Heart left ventricle (tissue), 16 donors: ENCODE results near the gene MADCAM1. TPM values are rescaled to one million over a fixed set of nuclear protein-coding genes. Genes with fewer than 3 reads are reported as not detected.

ENCODE experiments used
- ATAC-seq, 4 donors: fragments of 200-7000 bp; cut with Tn5 transposase; one replicate each; pipeline ENCODE4 v1.9.1; 2020 to 2022; ENCODE audit warnings: moderate library complexity in 4 of 4, mild to moderate bottlenecking in 3 of 4, moderate number of reproducible peaks in 1 of 4
- DNase-seq, 5 donors: peaks; one replicate each; pipeline ENCODE4 v3.0.0-alpha.2; 2020
- H3K27ac ChIP-seq, 12 donors: fragments of 200-600 bp; sonication (generic) in 4 of 12; one replicate each; pipeline versions ENCODE4 v1.5.0 to v1.8.0; 2016 to 2022; ENCODE audit warnings: mild to moderate bottlenecking in 2 of 12
- H3K27me3 ChIP-seq, 9 donors: fragments of 200-600 bp; sonication (generic) in 2 of 9; one replicate each; pipeline versions ENCODE4 v1.5.1 to v1.8.0; 2016 to 2022; ENCODE audit warnings: mild to moderate bottlenecking in 3 of 9
- H3K36me3 ChIP-seq, 9 donors: fragments of 200-600 bp; sonication (generic) in 2 of 9; one replicate each; pipeline versions ENCODE4 v1.5.0 to v1.8.0; 2018 to 2022; ENCODE audit warnings: mild to moderate bottlenecking in 2 of 9
- H3K4me1 ChIP-seq, 12 donors: fragments of 200-600 bp; sonication (generic) in 4 of 12; one replicate each; pipeline versions ENCODE4 v1.5.0 to v1.8.0; 2016 to 2022; ENCODE audit warnings: mild to moderate bottlenecking in 3 of 12
- H3K4me3 ChIP-seq, 12 donors: fragments of 200-600 bp; sonication (generic) in 4 of 12; one replicate each; pipeline versions ENCODE4 v1.5.0 to v1.8.0; 2017 to 2022; ENCODE audit warnings: mild to moderate bottlenecking in 9 of 12, moderate library complexity in 4 of 12
- H3K9me3 ChIP-seq, 12 donors: fragments of 200-600 bp; sonication (generic) in 4 of 12; one replicate each; pipeline versions ENCODE4 v1.5.0 to v1.8.0; 2016 to 2022; ENCODE audit warnings: mild to moderate bottlenecking in 1 of 12
- POLR2A ChIP-seq, 2 donors: fragments of 450-650 bp; IDR thresholded peaks; one replicate each; pipeline ENCODE4 v1.6.1; 2017; ENCODE audit warnings: antibody characterized with exemption in 2 of 2, mild to moderate bottlenecking in 2 of 2, moderate library complexity in 2 of 2
- WGBS, 4 donors: extraction: QIAGEN DNeasy Blood & Tissue Kit in 2 of 4; methylation state at CpG; one replicate each; pipeline versions ENCODE4 v1.1.5 to v1.1.7; 2013 to 2018; 5-methylcytosine and 5-hydroxymethylcytosine counted together
- intact Hi-C, 10 donors: fragments of 100-400 bp; cut with DNase I; formaldehyde crosslinking; loops; one replicate each; pipeline versions ENCODE4 v1.11.1 to v1.14.2; 2022
- polyA plus RNA-seq, 2 donors: library from polyadenylated mRNA; stranded (reverse); fragments of 200-250 nt; gene quantifications; one replicate each; pipeline ENCODE4 v1.2.3, GENCODE V29; 2013
- total RNA-seq, 9 donors: library from RNA; depleted of rRNA in 2 of 9; stranded (reverse); fragments of >200 nt in 2 of 9; fragmentation: NEBNext Ultra II Directional in 3 of 9; extraction: Animal tissue kit (Norgen Biotek cat#: 25700) in 3 of 9; gene quantifications; one replicate each; pipeline versions ENCODE4 v1.1.0 to v1.2.4, GENCODE V29; 2016 to 2023
- TF ChIP-seq, protein P1 (sequence below), 12 donors: fragments of 200-600 bp; sonication (generic) in 4 of 12; IDR thresholded peaks; one replicate each; pipeline versions ENCODE4 v1.5.0 to v1.8.0; 2018 to 2022; ENCODE audit warnings: antibody characterized with exemption in 12 of 12, mild to moderate bottlenecking in 5 of 12
- donor health status: ischemic (EF 13 %, LVEDD 7.1; RV severe dilation, severe dysfunction).
- donor health status: healthy with polysubstance abuse.
- donor health status: DM: no; HTN: yes; CAD: no.
- donor health status: DM: no; HTN: no; CAD: no.
- donor health status: ischemic (EF 25% LVEDD 6.9; RV normal size, moderate dysfunction).
- donor health status: ischemic (EF 25% LVEDD 5.7; RV mildly dilated, moderate dysfunction).
- donor health status: healthy.
- donor health status: DM: yes; HTN: yes; CAD: no.
- donor health status: ischemic (EF 35%, LVEDD 5.7; RV mildly dilated, moderate dysfunction).
- donor health status: nonischemic (EF 11% LVEDD 7.7; RV severe dilation, severe dysfunction).
- donor health status: DM: yes; HTN: yes; CAD: no.
- donor health status: PGD.
- donor health status: ischemic (EF 29% LVEDD 5.4; RV normal size, mild dysfunction).
- donor health status: nonischemic (EF 23%, LVEDD 6.1; RV moderate dilation, normal function).

MADCAM1 gene
- total and polyA plus RNA-seq, 11 donors: 0.04 to 0.61 (median 0.36) TPM; not detected in 1

DNA sequence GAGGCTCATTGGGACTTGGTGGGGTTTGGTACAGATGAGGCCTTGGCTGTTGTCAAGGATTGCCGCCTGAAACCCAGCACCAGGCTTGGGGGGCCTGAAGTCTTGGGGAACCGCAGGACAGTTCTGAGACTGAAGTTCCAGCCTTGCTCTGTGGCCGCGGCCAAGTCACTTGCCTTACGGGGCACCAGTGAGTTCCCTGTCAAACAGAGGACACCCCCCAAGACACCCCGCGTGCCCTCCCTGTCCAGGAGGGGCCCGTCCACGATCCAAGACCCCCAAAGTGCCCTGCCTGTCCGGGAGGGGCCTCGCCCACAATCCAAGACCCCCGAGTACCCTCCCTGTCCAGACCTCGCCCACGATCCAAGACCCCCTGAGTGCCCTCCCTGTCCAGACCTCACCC lies 37.8 kb downstream of the MADCAM1 start:
- TF ChIP-seq POLR2A (IDR thresholded peaks at IDR 0.05): no peak
- TF ChIP-seq, protein P1, sequence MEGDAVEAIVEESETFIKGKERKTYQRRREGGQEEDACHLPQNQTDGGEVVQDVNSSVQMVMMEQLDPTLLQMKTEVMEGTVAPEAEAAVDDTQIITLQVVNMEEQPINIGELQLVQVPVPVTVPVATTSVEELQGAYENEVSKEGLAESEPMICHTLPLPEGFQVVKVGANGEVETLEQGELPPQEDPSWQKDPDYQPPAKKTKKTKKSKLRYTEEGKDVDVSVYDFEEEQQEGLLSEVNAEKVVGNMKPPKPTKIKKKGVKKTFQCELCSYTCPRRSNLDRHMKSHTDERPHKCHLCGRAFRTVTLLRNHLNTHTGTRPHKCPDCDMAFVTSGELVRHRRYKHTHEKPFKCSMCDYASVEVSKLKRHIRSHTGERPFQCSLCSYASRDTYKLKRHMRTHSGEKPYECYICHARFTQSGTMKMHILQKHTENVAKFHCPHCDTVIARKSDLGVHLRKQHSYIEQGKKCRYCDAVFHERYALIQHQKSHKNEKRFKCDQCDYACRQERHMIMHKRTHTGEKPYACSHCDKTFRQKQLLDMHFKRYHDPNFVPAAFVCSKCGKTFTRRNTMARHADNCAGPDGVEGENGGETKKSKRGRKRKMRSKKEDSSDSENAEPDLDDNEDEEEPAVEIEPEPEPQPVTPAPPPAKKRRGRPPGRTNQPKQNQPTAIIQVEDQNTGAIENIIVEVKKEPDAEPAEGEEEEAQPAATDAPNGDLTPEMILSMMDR (IDR thresholded peaks at IDR 0.05): no peak
- H3K27ac ChIP-seq: peak overlapping the region; percentile 51 to 100 (median 98)
- H3K27me3 ChIP-seq: no peaks in the 10 kb centered on the region
- H3K4me1 ChIP-seq: peaks cover 16 to 44% (median 29%) of the 10 kb centered on the region in 12 donors
- ATAC-seq (no peak), DNase-seq (no peak)
- intact Hi-C loops: loop anchor here in 5 of 10 donors (5.0 to 10.0 kb wide), 2 partner anchors 38 to 101 kb away; partner anchors contain the start of genes BSG (in 4 of the 5), FGF22 (in 1 of the 5) and POLRMT (in 1 of the 5)
- H3K9me3 ChIP-seq: no peaks in the 10 kb centered on the region
- peak overlapping the region in 11 of 12 donors; percentile 74 to 100 (median 95) for H3K4me3 ChIP-seq
- H3K36me3 ChIP-seq: peaks cover 0 to 41% (median 35%) of the 10 kb centered on the region in 9 donors
- WGBS, 4 donors: 60 to 87% (median 80%) methylated on average over 13 to 14 of the region's 14 CpGs

DNA sequence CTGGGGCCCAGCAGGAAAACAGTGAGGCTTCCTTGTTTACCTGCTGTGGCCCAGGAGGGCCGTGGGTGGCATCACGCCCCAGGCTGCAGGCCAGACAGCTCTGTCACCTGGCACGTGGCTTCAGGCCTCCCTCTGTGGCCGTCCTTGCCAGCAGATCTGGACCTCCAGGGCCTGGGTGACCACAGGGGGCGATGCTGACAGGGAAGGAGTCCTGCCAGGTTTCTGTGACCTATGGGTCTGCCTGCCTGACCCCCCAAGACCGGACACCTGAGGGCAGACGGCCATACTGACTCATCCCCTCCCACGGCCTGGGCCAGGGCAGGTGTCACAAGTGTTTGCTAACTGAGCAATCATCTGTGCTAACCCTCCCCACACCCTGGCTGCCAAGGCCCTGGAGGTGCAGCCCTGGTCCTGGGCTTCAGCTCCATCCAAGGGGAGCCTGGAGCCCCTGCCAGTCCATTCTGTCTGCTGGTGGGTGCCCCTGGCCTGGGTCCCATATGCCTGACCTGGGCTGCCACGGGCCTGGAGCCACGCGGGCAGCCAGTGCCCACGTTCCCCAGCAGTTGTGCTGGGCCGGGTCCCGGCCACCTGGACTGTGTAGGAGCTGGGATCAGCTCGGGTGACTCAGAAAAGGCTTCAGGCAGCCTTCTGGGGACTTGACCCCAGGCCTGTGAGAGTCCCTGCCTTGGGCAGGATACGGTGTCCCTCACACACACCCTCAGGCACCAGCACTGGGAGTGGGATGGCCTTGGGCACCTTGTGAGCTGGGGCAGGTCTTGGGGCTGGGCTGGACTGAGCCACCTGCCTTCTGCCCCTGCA lies 38.9 kb downstream of the MADCAM1 start:
- peak overlapping the region in 5 of 12 donors; percentile 6 to 34 (median 26) for H3K27ac ChIP-seq
- peaks cover 16 to 49% (median 30%) of the 10 kb centered on the region in 12 donors for H3K4me1 ChIP-seq
- ATAC-seq (no peak), DNase-seq (no peak)
- WGBS, 4 donors: 50 to 71% (median 61%) methylated on average over 10 to 16 of the region's 16 CpGs
- no peak overlapping the region for H3K4me3 ChIP-seq
- intact Hi-C loops: loop anchor here in 1 of 10 donors (10.0 kb wide), 1 partner anchor 100 kb away; the partner anchor contains the start of genes FGF22 and POLRMT
- no peak for TF ChIP-seq POLR2A (IDR thresholded peaks at IDR 0.05)
- TF ChIP-seq, protein P1 (IDR thresholded peaks at IDR 0.05): peak in 1 of 12 donors; percentile 17
- H3K27me3 ChIP-seq: no peaks in the 10 kb centered on the region
- H3K36me3 ChIP-seq: peaks cover 0 to 48% (median 43%) of the 10 kb centered on the region in 9 donors
- no peaks in the 10 kb centered on the region for H3K9me3 ChIP-seq

DNA sequence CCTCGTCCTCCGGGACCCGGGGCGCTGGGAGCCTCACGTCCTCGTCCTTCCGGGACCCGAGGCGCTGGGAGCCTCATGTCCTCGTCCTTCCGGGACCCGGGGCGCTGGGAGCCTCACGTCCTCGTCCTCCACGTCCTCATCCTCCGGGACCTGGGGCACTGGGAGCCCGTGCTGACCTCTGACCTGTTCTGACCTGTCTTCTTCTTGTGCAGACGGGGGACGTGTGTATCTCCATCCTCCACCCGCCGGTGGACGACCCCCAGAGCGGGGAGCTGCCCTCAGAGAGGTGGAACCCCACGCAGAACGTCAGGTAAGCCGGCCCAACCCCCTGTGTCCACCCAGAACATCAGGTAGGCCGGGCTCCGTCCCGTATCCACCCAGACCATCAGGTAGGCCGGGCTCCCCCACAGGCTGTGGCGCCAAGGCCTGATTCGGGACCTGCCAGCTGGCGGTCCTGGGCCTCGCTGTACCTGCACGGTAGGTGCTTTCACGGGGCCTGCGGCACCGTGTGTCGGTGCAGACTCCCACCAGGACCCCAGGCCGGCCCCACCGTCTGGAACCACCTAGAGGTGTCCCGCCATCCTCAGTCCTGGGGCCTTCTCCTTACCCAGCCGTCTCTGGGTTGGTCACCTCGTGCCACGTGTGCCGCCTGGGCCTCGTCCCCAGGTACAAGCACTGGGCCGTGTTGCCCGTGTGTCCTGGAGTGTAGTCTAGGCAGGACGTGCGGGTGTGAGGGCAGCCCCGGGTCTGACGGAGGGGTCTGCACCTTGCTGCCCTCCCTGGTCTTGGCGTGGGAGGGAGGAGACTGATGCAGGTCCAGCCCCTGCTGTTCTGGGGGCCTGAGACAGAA lies 40.0 kb downstream of the MADCAM1 start:
- Histone ChIP-seq H3K9me3 (no peaks in the 10 kb centered on the region), H3K27me3 (no peaks in the 10 kb centered on the region), H3K4me3 (no peak overlapping the region), H3K36me3 (peaks cover 0 to 54% (median 48%) of the 10 kb centered on the region in 9 donors), H3K4me1 (peaks cover 16 to 44% (median 26%) of the 10 kb centered on the region in 12 donors), H3K27ac (no peak overlapping the region)
- DNase-seq (no peak), ATAC-seq (no peak)
- TF ChIP-seq, protein P1 (IDR thresholded peaks at IDR 0.05): no peak
- no peak for TF ChIP-seq POLR2A (IDR thresholded peaks at IDR 0.05)
- intact Hi-C loops: loop anchor here in 1 of 10 donors (10.0 kb wide), 1 partner anchor 99 kb away; the partner anchor contains the start of genes FGF22 and POLRMT
- WGBS, 4 donors: 88 to 92% (median 90%) methylated on average over 34 to 55 of the region's 55 CpGs
